Measurements from ENCODE around the gene ASCL2. TPM values are rescaled to one million over a fixed set of nuclear protein-coding genes. Genes with fewer than 3 reads are reported as not detected.

ASCL2 gene
- total RNA-seq, 1 donor = not detected

GRCh38 chr11:2265854-2266585 is 4.4 kb downstream of the ASCL2 start:
- no peak overlapping the region for H3K4me3 ChIP-seq (ENCODE audit: low read depth, low read length)
- TF ChIP-seq CTCF (IDR thresholded peaks at IDR 0.05; ENCODE audit: insufficient read depth, low read depth, low read length) = no peak
- DNase-seq (ENCODE audit: low read depth) = no peak

GRCh38 chr11:2265396-2265795 is 5.0 kb downstream of the ASCL2 start:
- no peak for DNase-seq (ENCODE audit: low read depth)
- H3K4me3 ChIP-seq (ENCODE audit: low read depth, low read length) = no peak overlapping the region
- TF ChIP-seq CTCF (IDR thresholded peaks at IDR 0.05; ENCODE audit: insufficient read depth, low read depth, low read length) = no peak

- TF ChIP-seq CTCF (IDR thresholded peaks at IDR 0.05; ENCODE audit: insufficient read depth, low read depth, low read length) = no peak
- no peak overlapping the region for H3K4me3 ChIP-seq (ENCODE audit: low read depth, low read length)
- no peak for DNase-seq (ENCODE audit: low read depth)
These were observed 5.9 kb downstream of the ASCL2 start for GRCh38 chr11:2264366-2265053.

GRCh38 chr11:2263724-2264360 is 6.5 kb downstream of the ASCL2 start:
- no peak overlapping the region for H3K4me3 ChIP-seq (ENCODE audit: low read depth, low read length)
- TF ChIP-seq CTCF (IDR thresholded peaks at IDR 0.05; ENCODE audit: insufficient read depth, low read depth, low read length) = no peak
- no peak for DNase-seq (ENCODE audit: low read depth)

GRCh38 chr11:2263071-2263565 is 7.3 kb downstream of the ASCL2 start:
- DNase-seq (ENCODE audit: low read depth) = no peak
- no peak overlapping the region for H3K4me3 ChIP-seq (ENCODE audit: low read depth, low read length)
- TF ChIP-seq CTCF (IDR thresholded peaks at IDR 0.05; ENCODE audit: insufficient read depth, low read depth, low read length) = no peak

- TF ChIP-seq CTCF (IDR thresholded peaks at IDR 0.05; ENCODE audit: insufficient read depth, low read depth, low read length) = no peak
- DNase-seq (ENCODE audit: low read depth) = no peak
- no peak overlapping the region for H3K4me3 ChIP-seq (ENCODE audit: low read depth, low read length)
These were observed 7.9 kb downstream of the ASCL2 start for GRCh38 chr11:2262301-2263070.
